Islet of Langerhans (tissue), 1 donor: Measurements from ENCODE around the gene ZFYVE9.
"Not testable (repeated sequence)": the region's sequence is repeated elsewhere in the genome, so short reads cannot be mapped to it uniquely, and the experiment has no call there.

Experiments
- FAIRE-seq: peaks from one replicate; lab custom pipeline; 2011; peaks lifted over from hg19 to GRCh38; lab: Jason Lieb, UNC

ZFYVE9 gene

GRCh38 chr1:52152572-52152971, 10.7 kb downstream of the ZFYVE9 start:
- no peak for FAIRE-seq

- no peak for FAIRE-seq
These were observed 11.1 kb downstream of the ZFYVE9 start for GRCh38 chr1:52153010-52153409.

GRCh38 chr1:52153898-52154297, 12.0 kb downstream of the ZFYVE9 start:
- FAIRE-seq, result no peak

GRCh38 chr1:52156460-52156859, 14.6 kb downstream of the ZFYVE9 start:
- FAIRE-seq, result no peak

DNA sequence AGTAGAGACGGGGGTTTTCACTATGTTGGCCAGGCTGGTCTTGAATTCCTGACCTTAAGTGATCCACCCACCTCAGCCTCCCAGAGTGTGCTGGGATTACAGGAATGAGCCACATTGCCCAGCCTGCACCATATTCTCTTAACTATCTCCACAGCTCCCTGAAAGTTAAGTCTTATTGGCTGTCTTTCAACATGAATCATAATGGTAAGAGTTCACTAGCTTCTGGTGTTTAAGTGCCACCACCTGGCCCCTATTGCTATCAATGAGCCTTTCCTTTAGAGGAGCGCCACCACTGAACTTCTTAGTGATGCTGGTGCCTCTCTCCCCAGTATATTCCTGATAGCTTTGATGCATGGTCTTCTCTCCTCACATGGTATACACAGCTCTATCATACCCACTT, 15.7 kb downstream of the ZFYVE9 start:
- FAIRE-seq, result no peak

DNA sequence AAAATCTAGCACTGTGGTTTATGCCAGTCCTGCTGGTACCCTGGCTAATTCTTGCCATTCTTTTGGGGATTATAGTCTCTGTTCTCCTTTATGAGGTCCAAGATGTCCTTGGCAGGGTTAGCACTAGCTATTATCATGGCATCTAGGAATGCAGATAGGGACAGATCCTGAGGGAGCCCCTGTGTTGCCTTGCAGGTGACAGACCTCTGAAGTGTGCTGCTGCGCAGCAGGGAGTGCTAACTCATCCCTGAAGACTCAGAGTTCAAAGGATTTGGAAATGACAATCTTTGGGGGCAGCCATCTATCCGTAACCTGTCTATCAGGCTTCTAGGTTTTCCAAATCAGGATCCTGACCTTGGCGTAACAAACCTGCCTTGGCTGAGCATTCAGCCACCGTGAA, 16.3 kb downstream of the ZFYVE9 start:
- no peak for FAIRE-seq

DNA sequence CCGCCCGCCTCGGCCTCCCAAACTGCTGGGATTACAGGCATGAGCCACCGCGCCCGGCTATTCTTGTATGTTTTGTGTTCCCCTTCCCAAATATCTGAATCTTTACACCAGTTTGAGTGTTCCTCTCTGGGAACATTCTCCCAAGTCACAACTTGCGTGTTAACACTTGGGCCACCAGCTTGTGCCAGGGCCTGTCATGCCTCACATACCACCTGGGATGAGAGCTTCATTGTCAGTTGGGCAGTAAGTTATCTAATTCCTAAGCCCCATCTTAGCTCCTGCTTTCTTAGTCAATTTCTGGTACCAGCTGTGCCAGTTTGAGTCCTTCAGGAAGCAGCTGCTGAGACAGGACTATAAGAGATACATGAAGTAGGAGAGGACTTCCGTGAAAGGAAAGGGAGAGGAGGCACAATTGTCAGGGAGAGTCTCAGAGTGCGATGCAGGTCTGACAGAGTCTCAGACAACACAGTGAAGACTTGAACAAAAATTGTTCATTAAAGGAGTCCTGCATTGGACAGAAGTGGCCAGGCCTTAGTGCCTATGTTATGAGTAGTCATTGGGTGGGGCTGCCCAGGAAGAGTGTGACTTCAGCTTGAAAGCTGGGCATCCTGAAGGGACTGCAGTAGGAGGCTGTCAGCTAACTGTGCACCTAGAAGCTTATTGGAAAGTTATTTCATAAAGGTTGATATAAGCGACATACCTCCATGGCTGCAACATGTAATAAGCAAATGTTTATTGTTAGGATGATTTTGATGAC, 17.3 kb downstream of the ZFYVE9 start:
- FAIRE-seq, result no peak

GRCh38 chr1:52162947-52163346, 21.1 kb downstream of the ZFYVE9 start:
- FAIRE-seq, result no peak

- no peak for FAIRE-seq
These were observed 22.7 kb downstream of the ZFYVE9 start for GRCh38 chr1:52164604-52165003.

GRCh38 chr1:52166996-52167753, 25.3 kb downstream of the ZFYVE9 start:
- no peak for FAIRE-seq

GRCh38 chr1:52168373-52169080, 26.6 kb downstream of the ZFYVE9 start:
- no peak for FAIRE-seq

- not testable (repeated sequence) for FAIRE-seq
These were observed 29.3 kb downstream of the ZFYVE9 start for GRCh38 chr1:52171149-52171548.

DNA sequence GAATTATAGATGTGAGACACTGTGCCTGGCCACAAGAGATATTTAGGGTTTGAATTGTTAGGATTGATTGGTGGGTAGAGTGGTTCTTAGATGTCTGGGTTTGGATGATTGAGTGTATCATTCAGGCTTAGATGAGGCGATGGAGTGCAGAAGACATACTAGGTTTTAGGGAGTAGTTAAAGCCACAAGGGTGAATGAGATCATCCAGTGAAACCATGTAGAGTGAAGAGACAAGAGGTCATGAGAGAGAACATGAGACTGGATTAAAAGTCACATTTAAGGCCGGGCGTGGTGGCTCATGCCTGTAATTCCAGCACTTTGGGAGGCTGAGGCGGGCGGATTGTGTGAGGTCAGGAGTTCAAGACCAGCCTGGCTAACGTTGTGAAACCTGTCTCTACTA, 37.2 kb downstream of the ZFYVE9 start:
- FAIRE-seq, result no peak

DNA sequence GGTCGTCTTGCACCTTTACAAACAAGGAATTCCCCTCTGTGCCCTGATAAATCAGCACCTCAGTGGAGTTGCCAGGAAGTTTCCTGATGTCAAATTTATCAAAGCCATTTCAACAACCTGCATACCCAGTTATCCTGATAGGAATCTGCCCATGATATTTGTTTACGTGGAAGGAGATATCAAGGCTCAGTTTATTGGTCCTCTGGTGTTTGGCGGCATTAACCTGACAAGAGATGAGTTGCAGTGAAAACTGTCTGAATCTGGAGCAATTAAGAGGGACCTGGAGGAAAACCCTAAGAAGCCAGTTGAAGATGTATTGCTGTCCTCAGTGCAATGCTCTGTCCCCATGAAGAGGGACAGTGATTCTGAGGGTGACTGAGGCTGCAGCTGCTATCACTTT, 38.3 kb downstream of the ZFYVE9 start:
- no peak for FAIRE-seq

DNA sequence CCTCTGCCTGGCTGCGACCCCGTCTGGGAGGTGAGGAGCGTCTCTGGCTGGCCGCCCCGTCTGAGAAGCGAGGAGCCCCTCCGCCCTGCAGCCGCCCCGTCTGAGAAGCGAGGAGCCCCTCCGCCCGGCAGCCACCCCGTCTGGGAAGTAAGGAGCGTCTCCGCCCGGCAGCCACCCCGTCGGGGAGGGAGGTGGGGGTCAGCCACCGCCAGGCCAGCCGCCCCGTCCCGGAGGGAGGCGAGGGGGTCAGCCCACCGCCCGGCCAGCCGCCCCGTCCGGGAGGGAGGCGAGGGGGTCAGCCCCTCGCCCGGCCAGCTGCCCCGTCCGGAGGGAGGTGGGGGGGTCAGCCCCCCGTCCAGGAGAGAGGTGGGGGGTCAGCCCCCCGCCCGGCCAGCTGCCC, 39.9 kb downstream of the ZFYVE9 start:
- FAIRE-seq, result not testable (repeated sequence)

DNA sequence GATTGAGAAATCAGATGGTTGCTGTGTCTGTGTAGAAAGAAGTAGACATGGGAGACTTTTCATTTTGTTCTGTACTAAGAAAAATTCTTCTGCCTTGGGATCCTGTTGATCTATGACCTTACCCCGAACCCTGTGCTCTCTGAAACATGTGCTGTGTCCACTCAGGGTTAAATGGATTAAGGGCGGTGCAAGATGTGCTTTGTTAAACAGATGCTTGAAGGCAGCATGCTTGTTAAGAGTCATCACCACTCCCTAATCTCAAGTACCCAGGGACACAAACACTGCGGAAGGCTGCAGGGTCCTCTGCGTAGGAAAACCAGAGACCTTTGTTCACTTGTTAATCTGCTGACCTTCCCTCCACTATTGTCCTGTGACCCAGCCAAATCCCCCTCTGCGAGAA, 40.4 kb downstream of the ZFYVE9 start:
- not testable (repeated sequence) for FAIRE-seq

DNA sequence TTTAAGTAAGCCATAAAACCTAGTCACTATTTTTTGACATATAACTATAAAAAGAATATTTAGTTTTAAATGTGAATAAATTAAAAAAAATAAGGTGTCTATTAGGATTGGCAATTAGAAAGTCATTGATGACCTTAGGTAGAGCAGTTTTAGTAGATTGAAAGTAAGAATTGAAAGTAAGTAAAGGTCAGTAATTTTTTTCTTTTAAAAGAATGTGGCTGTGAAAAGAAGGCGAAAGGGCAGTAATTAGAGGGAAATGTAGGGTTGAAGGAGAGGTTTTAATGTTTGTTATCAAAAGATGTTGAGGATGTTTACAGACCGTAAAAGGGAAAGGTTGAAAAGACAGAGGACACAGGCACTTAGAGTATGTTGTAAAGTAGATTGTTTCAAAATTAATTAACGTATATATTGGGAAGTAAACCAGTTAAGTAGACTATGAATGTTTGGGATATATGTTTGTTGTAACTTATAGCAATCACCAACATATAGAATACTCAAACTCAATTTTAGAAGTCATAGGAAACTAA, 41.0 kb downstream of the ZFYVE9 start:
- FAIRE-seq, result no peak

DNA sequence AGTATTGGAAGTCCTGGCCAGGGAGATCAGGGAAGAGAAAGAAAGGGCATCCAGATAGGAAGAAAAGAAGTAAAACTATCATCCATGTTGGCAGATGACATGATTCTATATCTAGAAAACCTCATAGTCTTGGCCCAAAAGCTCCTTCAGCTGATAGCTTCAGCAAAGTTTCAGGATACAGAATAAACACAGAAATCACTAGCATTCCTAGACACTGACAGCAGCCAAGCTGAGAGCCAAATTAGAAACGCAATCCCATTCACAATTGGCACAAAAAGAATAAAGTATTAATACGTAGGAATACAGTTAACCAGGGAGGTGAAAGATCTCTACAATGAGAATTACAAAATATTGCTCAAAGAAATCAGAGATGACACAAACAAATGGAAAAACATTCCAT, 44.6 kb downstream of the ZFYVE9 start:
- no peak for FAIRE-seq

GRCh38 chr1:52189898-52190480, 48.1 kb downstream of the ZFYVE9 start:
- no peak for FAIRE-seq

DNA sequence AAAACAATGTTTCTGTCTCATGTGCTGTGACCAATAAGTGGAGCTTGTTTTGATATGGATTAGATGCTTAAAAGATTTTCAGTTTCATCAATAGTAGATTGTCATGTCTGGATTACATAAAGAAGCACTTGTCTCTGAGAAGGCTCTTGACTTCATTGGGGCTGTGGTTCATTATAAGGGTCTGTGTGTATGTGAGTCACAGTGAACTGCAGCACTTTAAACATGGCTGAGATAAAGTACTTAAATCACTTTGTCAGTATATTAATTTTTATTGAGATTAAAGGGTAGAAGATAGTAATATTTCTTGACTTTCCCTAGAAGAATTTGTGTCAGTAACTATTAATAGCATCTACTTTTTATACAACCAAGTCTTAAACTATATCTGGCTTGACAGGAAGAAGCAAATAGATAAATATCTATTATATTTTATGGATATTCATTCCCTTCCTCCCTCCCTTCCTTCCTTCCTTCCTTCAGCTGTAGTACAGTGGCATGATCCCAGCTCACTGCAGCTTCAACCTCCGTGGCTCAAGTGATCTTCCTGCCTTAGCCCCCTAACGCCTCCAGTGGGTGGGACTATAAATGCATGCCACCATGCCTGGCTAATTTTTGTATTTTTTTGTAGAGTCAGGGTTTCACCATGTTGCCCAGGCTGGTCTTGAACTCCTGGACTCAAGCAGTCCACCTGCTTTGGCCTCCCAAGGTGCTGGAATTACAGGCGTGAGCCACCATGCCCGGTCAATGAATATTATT, 48.8 kb downstream of the ZFYVE9 start:
- no peak for FAIRE-seq

DNA sequence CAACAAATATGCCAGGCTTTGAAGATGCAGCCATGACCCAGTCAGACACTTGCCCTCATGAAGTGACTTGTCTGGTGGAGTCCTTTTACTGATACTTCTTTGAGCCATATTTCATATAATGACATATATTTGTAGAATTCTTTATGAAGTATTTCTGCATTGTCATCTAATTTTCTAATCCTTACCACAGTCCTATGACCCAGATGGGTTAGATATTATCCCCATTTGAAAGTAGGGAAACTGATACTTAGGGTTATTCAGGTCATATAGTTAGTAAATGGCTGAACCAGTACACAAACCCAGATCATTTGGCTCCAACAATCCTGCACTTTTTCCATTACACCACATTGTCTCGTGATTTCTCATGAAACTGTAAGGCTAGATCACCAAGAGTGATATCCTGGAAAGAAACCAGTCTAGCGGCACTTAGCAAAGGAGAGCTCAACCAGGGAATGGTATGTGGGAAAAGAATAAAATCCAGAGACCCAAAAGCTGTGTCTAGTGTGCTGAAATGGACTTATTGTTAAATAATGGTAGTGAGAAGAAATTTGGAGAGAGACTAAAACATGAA, 49.6 kb downstream of the ZFYVE9 start:
- FAIRE-seq, result no peak
